Measurements from ENCODE around the gene DLK2.

The DLK2 gene

DNA sequence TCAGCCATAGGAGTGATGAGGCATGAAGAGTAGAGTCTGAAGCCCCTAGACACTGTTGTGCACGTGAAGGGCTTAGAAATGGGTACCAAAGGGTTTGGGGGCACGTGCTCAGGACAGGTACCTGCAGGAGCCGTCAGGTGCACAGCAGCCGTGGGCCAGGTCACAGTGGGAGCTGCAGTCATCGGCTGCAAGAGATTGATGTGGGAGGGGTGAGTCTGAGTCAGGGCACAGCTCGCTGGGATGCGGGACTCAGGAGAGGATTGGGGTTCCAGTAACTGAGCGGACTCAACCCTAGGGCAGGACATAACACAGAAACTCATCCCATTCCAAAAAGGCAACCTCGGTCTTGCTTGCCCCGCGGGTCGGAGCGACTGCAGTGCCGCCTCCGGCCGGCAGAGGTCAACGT lies 1.1 kb downstream of the DLK2 start:
- DNase-seq (ENCODE audit: low read depth in 3 of 3), result peak; percentile 34 to 59 (median 42)

DNA sequence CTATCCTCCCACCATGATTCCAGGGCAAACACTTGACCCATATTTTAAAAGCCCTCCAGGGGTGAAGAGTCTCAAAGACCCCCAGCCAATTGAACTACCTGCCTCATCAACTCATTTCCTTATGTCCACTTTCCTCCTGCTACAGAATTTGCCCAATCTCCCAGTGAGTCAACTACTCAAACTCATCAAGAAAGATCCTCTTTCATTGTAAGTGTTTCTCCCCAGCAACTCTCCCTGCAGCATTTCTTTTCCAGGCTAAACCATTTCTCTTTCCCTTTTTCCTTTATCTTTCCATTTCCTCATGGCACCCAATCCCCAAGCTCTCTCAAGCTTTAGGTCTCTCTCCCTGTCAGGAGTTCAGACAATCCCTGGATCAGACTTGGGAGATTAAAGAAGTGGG lies 1.5 kb downstream of the DLK2 start:
- DNase-seq (ENCODE audit: low read depth in 3 of 3), result no peak

DNA sequence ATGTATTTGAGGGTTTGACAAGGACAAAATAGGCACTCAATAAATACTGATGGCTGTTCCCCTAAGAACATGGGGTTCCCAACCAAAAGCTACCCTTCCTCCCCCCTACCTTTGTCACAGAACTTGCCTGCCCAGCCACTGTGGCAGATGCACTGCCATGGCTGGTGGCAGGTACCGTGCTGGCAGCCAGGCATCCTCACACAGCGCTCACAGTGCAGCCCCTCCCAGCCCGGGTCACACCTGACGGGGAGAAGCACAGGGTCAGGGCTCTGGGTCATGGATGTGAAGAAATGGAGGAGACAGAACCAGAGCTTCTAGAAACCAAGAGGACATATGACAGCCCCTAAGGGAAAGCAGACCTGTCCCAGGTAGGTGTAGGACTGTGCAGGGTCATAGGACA lies 2.5 kb downstream of the DLK2 start:
- no peak for DNase-seq (ENCODE audit: low read depth in 3 of 3)

DNA sequence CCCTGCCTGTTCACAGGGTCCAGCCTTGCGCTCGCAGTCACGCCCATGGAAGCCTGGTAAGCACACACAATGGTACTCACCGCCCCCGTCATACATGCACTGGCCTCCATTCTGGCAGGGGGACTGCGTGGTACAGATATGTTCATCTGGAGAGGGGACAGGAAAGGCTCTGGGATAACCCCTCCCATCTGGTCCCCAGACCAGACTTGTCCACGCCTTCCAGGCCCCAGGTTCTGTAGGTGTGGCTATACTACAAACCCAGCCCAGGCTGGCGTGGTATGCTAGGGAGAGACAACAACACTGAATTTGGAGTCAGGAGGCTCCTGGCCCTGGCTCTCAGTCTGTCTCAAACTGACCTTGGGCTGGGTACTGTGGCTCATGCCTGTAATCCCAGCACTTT lies 3.4 kb downstream of the DLK2 start:
- no peak for DNase-seq (ENCODE audit: low read depth in 3 of 3)

DNA sequence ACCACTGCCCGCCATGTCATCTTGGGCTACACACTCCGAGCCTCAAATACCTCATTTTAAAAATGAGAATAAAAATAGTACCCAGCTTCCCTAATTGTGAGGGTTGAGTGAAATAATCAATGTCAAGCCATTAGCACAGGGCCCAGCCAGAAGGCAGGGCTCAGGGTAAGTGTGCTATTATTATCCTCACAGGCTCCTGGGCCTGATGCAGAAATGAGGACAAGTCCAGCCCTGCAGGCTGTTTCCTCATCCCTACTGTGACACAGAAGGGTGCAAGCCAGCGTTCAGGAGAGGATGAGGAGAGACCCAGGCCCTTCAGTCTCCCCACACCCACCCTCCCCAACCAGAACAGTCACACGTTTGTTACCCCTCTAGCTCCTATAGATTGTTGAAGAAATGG lies 4.0 kb downstream of the DLK2 start:
- DNase-seq (ENCODE audit: low read depth in 3 of 3), result no peak

DNA sequence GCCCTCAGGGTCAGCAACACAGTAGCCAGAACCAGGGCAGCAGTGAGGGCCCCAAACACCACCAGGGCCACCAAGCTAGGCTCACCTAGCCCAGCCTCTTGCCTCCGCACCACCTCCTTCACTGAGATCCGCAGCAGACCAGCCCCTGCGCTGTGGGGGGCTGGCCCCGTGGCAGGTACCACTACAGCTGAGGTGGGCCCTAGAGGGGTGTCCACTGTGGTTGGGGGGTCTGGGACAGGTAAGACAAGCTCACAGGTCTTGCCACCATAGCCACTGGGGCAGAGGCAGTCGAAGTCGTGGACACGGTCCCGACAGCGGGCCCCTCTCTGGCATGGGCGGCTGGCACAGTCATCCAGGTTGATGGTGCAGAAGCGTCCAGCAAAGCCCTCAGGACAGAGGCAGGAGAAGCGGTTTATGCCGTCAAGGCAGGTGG lies 4.6 kb downstream of the DLK2 start:
- no peak for DNase-seq (ENCODE audit: low read depth in 3 of 3)

DNA sequence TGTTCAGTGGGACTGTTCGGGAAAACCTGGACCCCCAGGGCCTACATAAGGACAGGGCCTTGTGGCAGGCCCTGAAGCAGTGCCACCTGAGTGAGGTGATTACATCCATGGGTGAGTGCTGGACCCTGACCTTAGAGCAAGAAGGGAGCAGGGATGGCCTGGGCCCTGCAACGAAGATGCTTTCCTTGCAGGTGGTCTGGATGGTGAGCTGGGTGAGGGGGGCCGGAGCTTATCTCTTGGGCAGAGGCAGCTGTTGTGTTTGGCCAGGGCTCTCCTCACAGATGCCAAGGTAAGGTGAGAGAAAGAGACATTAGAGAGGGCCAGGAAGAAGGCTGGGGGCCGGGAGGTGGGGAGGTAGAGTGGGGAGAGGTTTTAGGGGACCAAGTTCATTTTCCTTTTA lies 6.4 kb downstream of the DLK2 start:
- no peak for DNase-seq (ENCODE audit: low read depth in 3 of 3)

DNA sequence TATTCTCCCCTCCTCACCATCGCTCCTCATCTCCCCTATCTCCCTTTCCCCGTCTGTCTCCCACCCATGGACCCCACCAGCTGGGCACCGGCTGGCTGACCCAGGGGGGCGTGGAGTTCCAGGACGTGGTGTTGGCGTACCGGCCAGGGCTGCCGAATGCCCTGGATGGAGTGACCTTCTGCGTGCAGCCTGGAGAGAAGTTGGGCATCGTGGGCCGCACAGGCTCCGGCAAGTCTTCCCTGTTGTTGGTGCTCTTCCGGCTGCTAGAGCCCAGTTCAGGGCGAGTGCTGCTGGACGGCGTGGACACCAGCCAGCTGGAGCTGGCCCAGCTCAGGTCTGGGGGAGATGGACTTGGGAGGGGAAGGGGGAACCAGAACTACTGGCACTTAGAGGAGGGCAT lies 7.7 kb downstream of the DLK2 start:
- no peak for DNase-seq (ENCODE audit: low read depth in 3 of 3)

DNA sequence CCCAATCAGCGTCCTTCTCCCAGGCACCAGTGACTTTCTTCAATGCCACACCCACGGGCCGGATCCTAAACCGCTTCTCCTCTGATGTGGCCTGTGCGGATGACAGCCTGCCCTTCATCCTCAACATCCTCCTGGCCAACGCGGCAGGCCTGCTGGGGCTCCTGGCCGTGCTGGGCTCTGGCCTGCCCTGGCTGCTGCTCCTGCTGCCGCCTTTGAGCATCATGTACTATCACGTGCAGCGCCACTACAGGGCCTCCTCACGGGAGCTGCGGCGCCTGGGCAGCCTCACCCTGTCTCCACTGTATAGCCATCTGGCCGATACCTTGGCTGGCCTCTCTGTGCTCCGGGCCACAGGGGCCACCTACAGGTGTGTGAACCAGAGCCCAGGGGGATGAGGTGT lies 9.8 kb downstream of the DLK2 start:
- no peak for DNase-seq (ENCODE audit: low read depth in 3 of 3)

DNA sequence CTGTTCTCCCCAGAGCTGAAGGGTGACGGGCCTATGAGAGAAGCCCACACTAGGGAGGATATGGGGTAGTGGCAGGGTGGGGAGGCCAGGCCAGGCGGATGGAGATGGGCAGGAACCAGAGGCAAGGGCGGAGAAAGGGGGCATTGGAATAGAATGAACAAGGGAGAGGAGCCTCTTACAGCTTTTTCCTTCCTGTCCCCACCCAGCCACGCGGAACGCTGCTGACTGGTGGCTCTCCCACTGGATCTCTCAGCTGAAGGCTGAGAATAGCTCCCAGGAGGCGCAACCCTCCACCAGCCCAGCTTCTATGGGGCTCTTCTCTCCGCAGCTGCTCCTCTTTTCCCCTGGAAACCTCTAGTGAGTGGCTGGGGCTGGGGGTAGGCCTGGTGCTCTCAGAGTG lies 10.8 kb downstream of the DLK2 start:
- DNase-seq (ENCODE audit: low read depth in 3 of 3), result no peak

DNA sequence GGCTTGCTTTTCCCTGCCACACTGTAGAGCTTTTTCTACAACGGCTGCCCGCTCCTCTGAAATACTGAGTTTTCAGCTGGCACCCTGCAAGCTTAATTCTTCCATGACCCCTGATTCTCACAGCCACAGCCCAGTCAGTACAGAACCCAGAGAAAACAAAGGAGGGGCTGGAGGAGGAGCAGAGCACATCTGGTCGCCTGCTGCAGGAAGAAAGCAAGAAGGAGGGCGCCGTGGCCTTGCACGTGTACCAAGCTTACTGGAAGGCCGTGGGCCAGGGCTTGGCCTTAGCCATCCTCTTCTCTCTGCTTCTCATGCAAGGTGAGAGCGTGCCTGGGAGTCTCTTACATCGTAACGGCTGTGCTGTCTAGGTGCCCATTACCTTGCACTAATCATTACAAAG lies 11.3 kb downstream of the DLK2 start:
- DNase-seq (ENCODE audit: low read depth in 3 of 3), result no peak

DNA sequence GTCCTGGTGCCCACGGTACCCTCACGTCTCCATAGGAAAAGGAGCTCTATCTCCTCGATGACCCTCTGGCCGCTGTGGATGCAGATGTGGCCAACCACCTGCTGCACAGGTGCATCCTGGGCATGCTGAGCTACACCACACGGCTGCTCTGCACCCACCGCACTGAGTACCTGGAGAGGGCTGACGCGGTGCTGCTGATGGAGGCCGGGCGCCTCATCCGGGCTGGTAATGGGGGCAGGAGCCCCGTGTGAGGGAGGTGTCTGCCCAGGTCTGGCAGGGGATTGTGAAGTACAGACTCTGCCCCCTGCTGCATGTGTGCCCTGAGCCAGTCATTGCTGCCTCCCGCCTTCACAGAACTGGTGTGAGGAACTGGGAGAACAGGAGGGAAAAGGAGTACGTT lies 12.4 kb downstream of the DLK2 start:
- no peak for DNase-seq (ENCODE audit: low read depth in 3 of 3)

DNA sequence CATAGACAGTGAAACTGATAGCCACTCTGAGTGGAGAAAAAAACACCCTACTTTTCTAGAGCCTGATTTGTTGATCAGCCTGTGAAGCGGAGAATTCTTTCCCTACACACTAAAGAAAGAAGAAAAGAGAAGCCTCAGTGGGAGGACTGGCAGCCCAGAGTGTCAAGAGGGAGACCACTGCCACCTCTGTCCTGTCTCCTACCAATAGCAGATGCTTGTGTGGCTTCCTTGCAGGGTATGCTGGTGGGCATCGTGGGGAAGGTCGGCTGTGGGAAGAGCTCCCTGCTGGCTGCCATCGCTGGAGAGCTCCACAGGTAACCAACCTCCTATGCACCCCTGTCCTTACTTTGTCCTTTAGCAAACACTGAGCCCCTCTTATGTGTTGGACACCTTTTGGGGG lies 17.6 kb downstream of the DLK2 start:
- no peak for DNase-seq (ENCODE audit: low read depth in 3 of 3)

DNA sequence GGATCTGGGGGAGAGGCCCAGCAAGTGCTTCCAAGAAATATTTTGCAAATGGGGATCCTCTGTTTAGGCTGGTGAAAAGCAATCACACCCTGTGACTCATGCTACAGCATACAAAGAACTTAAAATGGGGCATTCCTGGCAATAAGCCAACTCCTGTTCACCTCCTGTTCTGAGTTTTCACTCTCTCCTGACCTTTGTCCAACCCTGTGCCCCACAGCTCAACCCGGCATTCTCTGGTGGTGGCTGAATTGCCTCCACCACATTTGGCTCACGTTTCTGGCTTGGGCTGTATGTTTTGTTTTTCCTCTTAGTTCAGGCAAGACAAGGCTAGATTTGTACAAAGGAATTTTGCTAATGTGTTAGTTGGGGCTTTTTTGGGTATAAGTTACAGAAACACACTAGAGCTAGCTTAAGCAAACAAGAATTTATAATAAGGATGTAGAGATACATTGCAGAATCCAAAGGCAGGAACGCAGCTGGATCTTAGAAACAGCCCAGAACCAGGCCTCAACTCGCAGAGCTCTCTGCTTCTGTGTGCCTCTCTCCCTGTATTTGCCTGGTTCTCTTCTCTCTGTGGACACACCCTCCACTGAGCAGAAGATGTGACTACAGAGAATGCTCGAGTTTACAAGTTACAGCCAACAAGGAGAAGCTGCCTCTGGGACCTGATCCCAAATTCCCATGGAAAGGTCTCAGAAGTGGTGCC lies 18.6 kb downstream of the DLK2 start:
- DNase-seq (ENCODE audit: low read depth in 3 of 3), result no peak

DNA sequence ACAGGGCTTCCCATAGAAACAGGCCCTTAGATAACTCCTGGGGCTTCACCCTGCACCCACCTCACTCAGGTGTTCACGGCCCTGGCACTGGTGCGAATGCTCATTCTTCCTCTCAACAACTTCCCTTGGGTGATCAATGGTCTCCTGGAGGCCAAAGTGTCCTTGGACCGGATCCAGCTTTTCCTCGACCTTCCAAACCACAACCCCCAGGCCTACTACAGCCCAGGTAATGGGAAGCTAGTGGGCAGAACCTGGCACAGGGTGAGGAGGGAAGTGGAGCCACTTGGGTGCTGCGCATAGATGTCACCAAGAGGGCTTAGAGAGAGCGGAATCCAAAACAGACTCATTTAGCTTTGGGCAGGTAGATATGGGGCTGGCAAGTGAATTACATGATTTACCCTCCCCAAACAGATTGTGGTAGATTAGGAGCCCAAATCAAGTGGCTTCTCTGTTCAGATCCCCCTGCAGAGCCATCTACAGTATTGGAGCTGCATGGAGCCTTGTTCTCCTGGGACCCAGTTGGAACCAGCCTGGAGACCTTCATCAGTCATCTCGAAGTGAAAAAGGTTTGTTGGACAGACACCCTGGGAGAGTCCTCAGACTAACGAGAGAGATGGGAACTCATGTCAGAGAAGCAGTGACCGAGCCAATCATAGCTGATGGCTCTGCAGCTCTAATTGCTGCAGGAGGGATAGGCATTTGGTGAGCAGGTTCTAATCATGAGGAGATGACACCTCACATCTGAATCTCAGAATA lies 19.5 kb downstream of the DLK2 start:
- DNase-seq (ENCODE audit: low read depth in 3 of 3), result no peak

DNA sequence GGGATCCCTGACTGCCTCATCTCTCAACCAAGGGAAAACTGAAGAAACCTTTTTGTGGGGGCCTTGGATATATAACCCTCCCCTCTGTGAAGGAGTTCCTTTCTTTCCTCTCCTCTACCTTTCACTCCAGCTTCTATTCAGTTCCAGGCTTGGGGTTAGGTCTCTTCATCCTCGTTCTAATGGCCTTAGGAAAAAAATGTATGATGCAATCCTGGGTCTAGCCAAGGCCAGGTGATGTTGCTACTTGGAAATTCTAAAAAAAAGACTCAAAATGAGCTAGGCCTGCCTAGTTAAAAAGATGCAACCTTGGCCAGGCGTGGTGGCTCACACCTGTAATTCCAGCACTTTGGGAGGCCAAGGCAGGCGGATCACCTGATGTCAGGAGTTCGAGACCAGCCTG lies 20.4 kb downstream of the DLK2 start:
- DNase-seq (ENCODE audit: low read depth in 3 of 3), result no peak

DNA sequence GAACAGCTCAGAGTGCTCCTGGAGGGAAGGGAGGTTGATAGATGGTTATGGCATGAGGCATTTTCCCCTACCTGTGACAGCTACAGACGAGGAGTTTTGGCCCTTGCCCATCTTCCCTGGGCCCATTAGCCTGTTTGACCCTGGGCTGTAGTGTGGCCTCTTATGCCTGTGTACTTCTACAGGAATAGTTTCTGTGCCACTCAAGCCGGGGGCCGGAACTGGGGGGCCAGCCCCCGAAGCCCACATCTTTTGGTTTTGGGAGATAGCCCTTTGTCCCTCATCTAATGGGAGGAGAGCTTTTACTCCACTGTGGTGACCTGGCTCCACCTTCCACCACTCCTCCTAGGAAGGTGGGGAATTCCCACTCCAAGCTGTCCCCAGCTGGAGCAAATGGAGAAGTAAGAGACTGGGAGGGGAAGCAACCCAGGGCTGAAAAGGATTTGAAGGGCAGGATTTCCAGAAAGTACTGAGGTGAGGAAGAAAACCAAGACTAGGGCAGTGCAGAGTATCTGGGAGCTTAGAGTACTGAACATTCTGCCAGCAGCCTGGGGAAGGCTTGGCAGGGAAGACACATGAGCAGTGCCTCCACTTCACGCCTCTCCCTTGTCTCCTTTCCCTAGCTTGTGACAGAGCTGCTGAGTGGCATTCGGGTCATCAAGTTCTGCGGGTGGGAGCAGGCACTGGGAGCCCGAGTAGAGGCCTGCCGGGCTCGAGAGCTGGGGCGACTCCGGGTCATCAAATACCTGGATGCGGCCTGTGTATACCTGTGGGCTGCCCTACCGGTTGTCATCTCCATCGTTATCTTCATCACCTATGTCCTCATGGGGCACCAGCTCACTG lies 21.1 kb downstream of the DLK2 start:
- DNase-seq (ENCODE audit: low read depth in 3 of 3), result no peak

DNA sequence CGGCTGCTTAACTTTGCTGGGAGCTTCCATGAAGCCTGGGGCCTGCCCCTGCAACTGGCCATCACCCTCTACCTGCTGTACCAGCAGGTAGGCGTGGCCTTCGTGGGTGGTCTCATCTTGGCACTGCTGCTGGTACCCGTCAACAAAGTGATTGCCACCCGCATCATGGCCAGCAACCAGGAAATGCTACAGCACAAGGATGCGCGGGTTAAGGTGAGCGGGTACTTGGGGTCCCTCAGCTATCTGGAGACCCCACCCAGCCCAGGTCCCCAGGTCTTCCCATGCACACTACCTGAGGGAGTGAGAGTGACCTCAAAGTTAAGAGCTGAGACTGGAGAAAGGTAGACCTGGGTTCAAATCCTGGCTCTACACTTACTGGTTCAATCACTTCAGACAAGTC lies 22.2 kb downstream of the DLK2 start:
- DNase-seq (ENCODE audit: low read depth in 3 of 3), result no peak

DNA sequence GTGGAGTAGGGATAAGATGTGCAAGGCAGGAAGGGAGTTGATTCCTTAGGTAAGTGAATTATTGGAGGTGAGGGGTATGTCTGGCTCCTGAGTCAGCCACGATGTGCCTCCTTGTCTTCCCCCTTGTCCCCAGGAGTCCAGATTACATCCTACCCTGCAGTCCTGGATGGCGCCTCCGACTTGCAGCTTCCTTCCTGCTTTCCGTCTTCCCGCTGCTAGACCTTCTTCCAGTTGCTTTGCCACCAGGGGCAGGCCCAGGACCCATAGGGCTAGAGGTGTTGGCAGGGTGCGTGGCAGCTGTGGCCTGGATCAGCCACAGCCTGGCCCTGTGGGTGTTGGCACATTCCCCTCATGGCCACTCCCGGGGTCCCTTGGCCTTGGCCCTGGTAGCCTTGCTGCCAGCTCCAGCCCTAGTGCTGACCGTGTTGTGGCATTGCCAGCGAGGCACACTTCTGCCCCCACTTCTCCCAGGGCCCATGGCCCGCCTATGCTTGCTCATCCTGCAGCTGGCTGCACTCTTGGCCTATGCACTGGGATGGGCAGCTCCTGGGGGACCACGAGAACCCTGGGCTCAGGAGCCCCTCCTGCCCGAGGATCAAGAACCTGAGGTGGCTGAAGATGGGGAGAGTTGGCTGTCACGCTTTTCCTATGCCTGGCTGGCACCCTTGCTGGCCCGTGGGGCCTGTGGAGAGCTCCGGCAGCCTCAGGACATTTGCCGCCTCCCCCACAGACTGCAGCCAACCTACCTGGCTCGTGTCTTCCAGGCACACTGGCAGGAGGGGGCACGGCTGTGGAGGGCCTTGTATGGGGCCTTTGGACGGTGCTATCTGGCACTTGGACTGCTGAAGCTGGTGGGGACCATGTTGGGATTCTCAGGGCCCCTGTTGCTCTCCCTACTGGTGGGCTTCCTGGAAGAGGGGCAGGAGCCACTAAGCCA lies 23.1 kb downstream of the DLK2 start:
- DNase-seq (ENCODE audit: low read depth in 3 of 3), result no peak

DNA sequence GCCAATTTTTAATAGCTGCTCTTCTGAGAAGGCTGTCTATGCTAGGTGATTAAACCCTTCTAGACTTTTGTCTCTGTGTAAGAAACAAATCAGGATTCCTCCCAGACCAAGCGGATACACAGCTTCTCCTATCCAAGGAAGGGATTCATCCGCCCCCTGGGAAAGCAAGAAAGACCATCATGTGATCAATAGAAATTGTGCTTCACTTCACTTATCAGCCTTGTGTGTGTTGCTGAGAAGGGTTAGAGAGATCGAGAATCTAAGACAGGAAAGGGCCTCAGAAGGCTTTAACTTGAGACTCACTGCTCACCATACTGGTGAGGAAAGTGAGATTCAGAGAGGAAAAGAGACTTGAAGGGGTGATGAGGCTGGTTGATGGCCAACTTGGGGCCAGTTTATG lies 26.5 kb downstream of the DLK2 start:
- DNase-seq (ENCODE audit: low read depth in 3 of 3), result no peak

DNA sequence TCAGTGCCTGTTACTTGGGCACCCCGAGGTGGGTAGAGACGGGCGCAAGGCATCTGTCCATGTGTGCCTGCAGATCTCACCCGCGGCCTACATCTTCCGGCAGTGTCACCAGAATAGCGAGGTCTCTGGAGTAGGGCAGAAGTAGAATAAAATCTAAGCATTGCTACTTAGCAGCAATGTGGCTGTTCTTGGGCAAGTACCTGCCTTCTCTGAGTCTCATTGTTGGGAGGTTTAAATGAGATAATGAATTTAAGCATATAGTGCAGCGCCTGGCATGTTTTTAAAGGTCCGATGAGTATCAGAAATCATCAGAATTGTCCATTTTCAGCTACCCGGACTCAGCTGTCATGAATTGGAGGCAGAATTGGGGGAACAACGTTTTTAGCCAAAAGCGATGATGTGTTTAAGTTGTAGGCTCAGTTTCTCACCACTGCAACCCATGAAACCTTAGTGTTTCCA lies 27.2 kb downstream of the DLK2 start:
- no peak for DNase-seq (ENCODE audit: low read depth in 3 of 3)

All from stimulated activated CD4-positive, alpha-beta T cell treated with anti-CD3 and anti-CD28 coated beads, TNF-alpha, amount 100 ng/mL, for 4 hours (primary cell).